ENCODE results near the gene PIK3R1. TPM values are rescaled to one million over a fixed set of nuclear protein-coding genes. Genes with fewer than 3 reads are reported as not detected.

The PIK3R1 gene
- total and polyA plus RNA-seq, 2 of the 4 experiments (the other 2 are of a cell fraction), result 2.4 to 9.3 TPM

DNA sequence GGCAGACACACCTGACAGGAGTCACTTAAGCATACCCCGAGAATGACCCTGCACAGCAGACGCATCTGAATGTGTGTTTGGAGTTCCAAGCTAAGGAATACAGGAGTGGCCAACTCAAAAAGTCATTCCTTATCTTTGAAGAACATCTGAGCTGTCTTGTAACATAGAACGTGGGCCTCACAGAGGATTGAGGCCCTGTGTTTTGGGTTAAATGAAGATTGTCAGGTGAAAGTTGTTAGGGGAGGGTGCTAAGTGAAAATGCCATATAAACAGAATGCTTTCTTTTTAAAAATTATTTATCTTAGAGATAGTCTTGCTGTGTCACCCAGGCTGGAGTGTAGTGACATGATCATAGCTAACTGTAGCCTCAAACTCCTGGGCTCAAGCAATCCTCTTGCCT lies 100.9 kb downstream of the PIK3R1 start:
- no peaks in the 10 kb centered on the region for H3K79me1 ChIP-seq (ENCODE audit: low read depth in 1 of 2, low read length in 2 of 2)
- H3K36me3 ChIP-seq (ENCODE audit: control insufficient read depth, insufficient read depth, low read length), result no peaks in the 10 kb centered on the region
- H3K23ac ChIP-seq (ENCODE audit: low read depth, low read length), result no peak overlapping the region
- no peak overlapping the region for H3K4me3 ChIP-seq (ENCODE audit: insufficient read depth, low read depth, low read length)
- no peak overlapping the region for H4K5ac ChIP-seq (ENCODE audit: low read depth, low read length)
- H3K56ac ChIP-seq (ENCODE audit: extremely low read depth, insufficient read depth, low read length), result no peak overlapping the region
- ATAC-seq (ENCODE audit: low read depth) (no peak), DNase-seq (no peak)
- H2BK5ac ChIP-seq (ENCODE audit: low read depth, low read length, poor library complexity, severe bottlenecking), result no peak overlapping the region
- no peak overlapping the region for H4K91ac ChIP-seq (ENCODE audit: insufficient read depth, low read depth, low read length)
- H3K18ac ChIP-seq (ENCODE audit: low read depth, low read length), result no peak overlapping the region
- intact Hi-C loops (cut with micrococcal nuclease), result loop anchor here (10.0 kb wide), 1 partner anchor 238 kb away; no protein-coding TSS in a partner anchor
- peaks cover 5% of the 10 kb centered on the region; the same call in 1 of the 2 replicates for H3K4me1 ChIP-seq (ENCODE audit: control insufficient read depth, insufficient read depth, low read length)
- H3K9ac ChIP-seq (ENCODE audit: low read depth, low read length), result no peak overlapping the region
- H2AK9ac ChIP-seq (replicated peaks; ENCODE audit: low read depth, low read length, poor library complexity), result no peak overlapping the region
- no peak overlapping the region for H2BK120ac ChIP-seq (ENCODE audit: low read depth, low read length)
- TF ChIP-seq MXI1 (IDR thresholded peaks at IDR 0.05; ENCODE audit: borderline replicate concordance, low read depth, low read length) (no peak), RAD21 (IDR thresholded peaks at IDR 0.05; ENCODE audit: low read length) (no peak), SMC3 (IDR thresholded peaks at IDR 0.05; ENCODE audit: low read depth, low read length) (no peak), RCOR1 (IDR thresholded peaks at IDR 0.05; ENCODE audit: insufficient replicate concordance, low read length) (no peak), POLR2A (IDR thresholded peaks at IDR 0.05; ENCODE audit: low read depth, low read length) (no peak), CHD1 (IDR thresholded peaks at IDR 0.05; ENCODE audit: low read depth, low read length) (no peak), MAZ (IDR thresholded peaks at IDR 0.05; ENCODE audit: borderline replicate concordance, low read depth, low read length) (no peak), BHLHE40 (IDR thresholded peaks at IDR 0.05; ENCODE audit: low read depth, low read length) (no peak), MAFK (IDR thresholded peaks at IDR 0.05; ENCODE audit: low read depth, low read length) (no peak), FOS (IDR thresholded peaks at IDR 0.05; ENCODE audit: low read depth, low read length) (no peak), RFX5 (IDR thresholded peaks at IDR 0.05; ENCODE audit: low read depth, low read length) (no peak), CEBPB (IDR thresholded peaks at IDR 0.05; ENCODE audit: low read depth, low read length) (no peak)
- TF ChIP-seq, protein P1, sequence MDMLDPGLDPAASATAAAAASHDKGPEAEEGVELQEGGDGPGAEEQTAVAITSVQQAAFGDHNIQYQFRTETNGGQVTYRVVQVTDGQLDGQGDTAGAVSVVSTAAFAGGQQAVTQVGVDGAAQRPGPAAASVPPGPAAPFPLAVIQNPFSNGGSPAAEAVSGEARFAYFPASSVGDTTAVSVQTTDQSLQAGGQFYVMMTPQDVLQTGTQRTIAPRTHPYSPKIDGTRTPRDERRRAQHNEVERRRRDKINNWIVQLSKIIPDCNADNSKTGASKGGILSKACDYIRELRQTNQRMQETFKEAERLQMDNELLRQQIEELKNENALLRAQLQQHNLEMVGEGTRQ (IDR thresholded peaks at IDR 0.05; ENCODE audit: low read depth, low read length), result no peak
- TF ChIP-seq, protein P2, sequence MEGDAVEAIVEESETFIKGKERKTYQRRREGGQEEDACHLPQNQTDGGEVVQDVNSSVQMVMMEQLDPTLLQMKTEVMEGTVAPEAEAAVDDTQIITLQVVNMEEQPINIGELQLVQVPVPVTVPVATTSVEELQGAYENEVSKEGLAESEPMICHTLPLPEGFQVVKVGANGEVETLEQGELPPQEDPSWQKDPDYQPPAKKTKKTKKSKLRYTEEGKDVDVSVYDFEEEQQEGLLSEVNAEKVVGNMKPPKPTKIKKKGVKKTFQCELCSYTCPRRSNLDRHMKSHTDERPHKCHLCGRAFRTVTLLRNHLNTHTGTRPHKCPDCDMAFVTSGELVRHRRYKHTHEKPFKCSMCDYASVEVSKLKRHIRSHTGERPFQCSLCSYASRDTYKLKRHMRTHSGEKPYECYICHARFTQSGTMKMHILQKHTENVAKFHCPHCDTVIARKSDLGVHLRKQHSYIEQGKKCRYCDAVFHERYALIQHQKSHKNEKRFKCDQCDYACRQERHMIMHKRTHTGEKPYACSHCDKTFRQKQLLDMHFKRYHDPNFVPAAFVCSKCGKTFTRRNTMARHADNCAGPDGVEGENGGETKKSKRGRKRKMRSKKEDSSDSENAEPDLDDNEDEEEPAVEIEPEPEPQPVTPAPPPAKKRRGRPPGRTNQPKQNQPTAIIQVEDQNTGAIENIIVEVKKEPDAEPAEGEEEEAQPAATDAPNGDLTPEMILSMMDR (conservative IDR thresholded peaks at IDR 0.05; ENCODE audit: low read depth, low read length), result no peak
- TF ChIP-seq, protein P3, sequence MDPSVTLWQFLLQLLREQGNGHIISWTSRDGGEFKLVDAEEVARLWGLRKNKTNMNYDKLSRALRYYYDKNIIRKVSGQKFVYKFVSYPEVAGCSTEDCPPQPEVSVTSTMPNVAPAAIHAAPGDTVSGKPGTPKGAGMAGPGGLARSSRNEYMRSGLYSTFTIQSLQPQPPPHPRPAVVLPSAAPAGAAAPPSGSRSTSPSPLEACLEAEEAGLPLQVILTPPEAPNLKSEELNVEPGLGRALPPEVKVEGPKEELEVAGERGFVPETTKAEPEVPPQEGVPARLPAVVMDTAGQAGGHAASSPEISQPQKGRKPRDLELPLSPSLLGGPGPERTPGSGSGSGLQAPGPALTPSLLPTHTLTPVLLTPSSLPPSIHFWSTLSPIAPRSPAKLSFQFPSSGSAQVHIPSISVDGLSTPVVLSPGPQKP (IDR thresholded peaks at IDR 0.05; ENCODE audit: borderline replicate concordance, low read depth, low read length), result no peak
- peaks cover 3% of the 10 kb centered on the region for H3K9me1 ChIP-seq (ENCODE audit: insufficient read depth, low read length)
- H3K9me3 ChIP-seq (ENCODE audit: control insufficient read depth, insufficient read depth, low read length), result no peaks in the 10 kb centered on the region; the same call in 1 of the 2 replicates
- no peak overlapping the region for H3K4ac ChIP-seq (ENCODE audit: low read depth, low read length)
- H4K8ac ChIP-seq (ENCODE audit: low read depth in 2 of 2, low read length in 2 of 2), result no peak overlapping the region
- ChIA-PET CTCF (no interaction called here), POLR2A (ENCODE audit: unreplicated experiment) (no interaction called here)
- WGBS, 2 experiments (ENCODE audit: extremely low coverage in 2 of 2, insufficient read length in 1 of 2), result no CpG with 5 or more reads among the region's 3 CpGs
- H2AK5ac ChIP-seq (ENCODE audit: low read depth, low read length), result no peak overlapping the region
- H2BK20ac ChIP-seq (ENCODE audit: low read depth, low read length), result no peak overlapping the region
- no peak overlapping the region for H3K14ac ChIP-seq (replicated peaks; ENCODE audit: low read depth, low read length)
- H2BK15ac ChIP-seq (ENCODE audit: low read depth, low read length), result no peak overlapping the region
- no peak overlapping the region for H3K27ac ChIP-seq (ENCODE audit: insufficient read depth, low read length)
- BruUV-seq (replicated peaks), result no TSS peak
- in situ Hi-C loops (cut with MboI; ENCODE audit: low sequenced_read_pairs), result no loop called here
- no peaks in the 10 kb centered on the region for H4K20me1 ChIP-seq (ENCODE audit: insufficient read depth, low read length)
- dilution Hi-C loops (cut with HindIII; ENCODE audit: low sequenced_read_pairs, unreplicated experiment), result no loop called here
- H2AFZ ChIP-seq (replicated peaks; ENCODE audit: low read length, poor library complexity), result no peak overlapping the region
- H3K27me3 ChIP-seq (ENCODE audit: control insufficient read depth, insufficient read depth, low read length), result no peaks in the 10 kb centered on the region
- no peak overlapping the region for H3K4me2 ChIP-seq (ENCODE audit: low read depth, low read length)
